ENCODE measurements around the gene APLP1. TPM values are rescaled to one million over a fixed set of nuclear protein-coding genes. Genes with fewer than 3 reads are reported as not detected.

The APLP1 gene
- total RNA-seq, 1 experiment from 2014 or later: 2.0 TPM

DNA sequence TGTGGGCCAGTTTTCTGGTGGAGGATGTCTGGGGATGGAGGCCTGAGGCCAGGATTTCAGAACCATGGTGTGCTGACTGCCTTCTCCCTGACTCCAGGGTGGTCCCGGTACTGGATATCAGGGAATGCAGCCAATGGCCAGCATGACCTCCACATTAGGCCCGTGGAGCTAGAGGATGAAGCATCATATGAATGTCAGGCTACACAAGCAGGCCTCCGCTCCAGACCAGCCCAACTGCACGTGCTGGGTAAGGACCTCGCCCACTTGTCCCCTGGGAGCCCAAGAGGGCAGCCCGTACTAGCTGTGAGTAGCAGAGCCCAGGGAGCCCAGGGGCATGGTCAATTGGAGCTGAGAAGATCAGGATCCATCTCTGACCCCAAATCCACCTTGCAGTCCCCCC lies 10.1 kb upstream of the APLP1 start:
- no peak overlapping the region for H3K4me3 ChIP-seq
- H3F3A ChIP-seq (ENCODE audit: insufficient read depth, low read depth): no peaks in the 10 kb centered on the region
- H3K27me3 ChIP-seq (ENCODE audit: insufficient read depth, low read depth): peaks cover 91% of the 10 kb centered on the region
- no peaks in the 10 kb centered on the region for H3K4me1 ChIP-seq (replicated peaks; ENCODE audit: insufficient read depth)
- TF ChIP-seq, protein P1, sequence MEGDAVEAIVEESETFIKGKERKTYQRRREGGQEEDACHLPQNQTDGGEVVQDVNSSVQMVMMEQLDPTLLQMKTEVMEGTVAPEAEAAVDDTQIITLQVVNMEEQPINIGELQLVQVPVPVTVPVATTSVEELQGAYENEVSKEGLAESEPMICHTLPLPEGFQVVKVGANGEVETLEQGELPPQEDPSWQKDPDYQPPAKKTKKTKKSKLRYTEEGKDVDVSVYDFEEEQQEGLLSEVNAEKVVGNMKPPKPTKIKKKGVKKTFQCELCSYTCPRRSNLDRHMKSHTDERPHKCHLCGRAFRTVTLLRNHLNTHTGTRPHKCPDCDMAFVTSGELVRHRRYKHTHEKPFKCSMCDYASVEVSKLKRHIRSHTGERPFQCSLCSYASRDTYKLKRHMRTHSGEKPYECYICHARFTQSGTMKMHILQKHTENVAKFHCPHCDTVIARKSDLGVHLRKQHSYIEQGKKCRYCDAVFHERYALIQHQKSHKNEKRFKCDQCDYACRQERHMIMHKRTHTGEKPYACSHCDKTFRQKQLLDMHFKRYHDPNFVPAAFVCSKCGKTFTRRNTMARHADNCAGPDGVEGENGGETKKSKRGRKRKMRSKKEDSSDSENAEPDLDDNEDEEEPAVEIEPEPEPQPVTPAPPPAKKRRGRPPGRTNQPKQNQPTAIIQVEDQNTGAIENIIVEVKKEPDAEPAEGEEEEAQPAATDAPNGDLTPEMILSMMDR (conservative IDR thresholded peaks at IDR 0.05): no peak
- no peak for TF ChIP-seq EZH2 (IDR thresholded peaks at IDR 0.05; ENCODE audit: low read depth)
- intact Hi-C loops (cut with micrococcal nuclease; ENCODE audit: unreplicated experiment): no loop called here
- H2AFZ ChIP-seq: no peak overlapping the region
- no peak for DNase-seq
- H3K27ac ChIP-seq: no peak overlapping the region
- H3K9me2 ChIP-seq (ENCODE audit: insufficient read depth): no peaks in the 10 kb centered on the region
- POLR2A ChIA-PET (ENCODE audit: unreplicated experiment): no interaction called here
- H3K9me3 ChIP-seq (ENCODE audit: insufficient read depth, low read depth): no peaks in the 10 kb centered on the region
- CTCF ChIA-PET: no interaction called here
- no peak overlapping the region for H3K4me2 ChIP-seq
- no TSS peak for BruUV-seq (replicated peaks)
- no peaks in the 10 kb centered on the region for H3K79me2 ChIP-seq (ENCODE audit: low read depth)
- H4K20me1 ChIP-seq (ENCODE audit: insufficient read depth): no peaks in the 10 kb centered on the region
- H3K36me3 ChIP-seq (ENCODE audit: low read depth): no peaks in the 10 kb centered on the region

- no peaks in the 10 kb centered on the region for H3K79me2 ChIP-seq (ENCODE audit: low read depth)
Observed at GRCh38 chr19:35859414-35859813, 9.0 kb upstream of the APLP1 start.

DNA sequence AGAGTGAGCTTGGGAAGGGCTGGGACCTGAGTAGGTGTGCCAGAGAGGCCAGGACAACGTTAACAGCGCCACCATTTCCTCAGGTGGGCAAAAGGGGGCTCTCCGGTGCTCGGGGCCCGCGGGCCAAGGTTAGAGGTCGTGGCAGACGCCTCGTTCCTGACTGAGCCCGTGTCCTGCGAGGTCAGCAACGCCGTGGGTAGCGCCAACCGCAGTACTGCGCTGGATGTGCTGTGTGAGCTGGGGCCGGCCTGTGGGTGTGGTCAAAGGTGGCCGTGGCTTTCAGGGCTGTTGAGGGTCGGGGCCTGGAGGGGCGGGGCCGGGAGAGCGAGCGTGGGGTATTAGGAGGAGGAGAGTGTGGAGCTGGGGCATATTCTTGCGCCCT lies 7.9 kb upstream of the APLP1 start:
- TF ChIP-seq, protein P1 (conservative IDR thresholded peaks at IDR 0.05): no peak
- TF ChIP-seq EZH2 (IDR thresholded peaks at IDR 0.05; ENCODE audit: low read depth): no peak
- Histone ChIP-seq H3F3A (ENCODE audit: insufficient read depth, low read depth) (no peaks in the 10 kb centered on the region), H3K4me2 (no peak overlapping the region), H3K36me3 (ENCODE audit: low read depth) (no peaks in the 10 kb centered on the region), H3K9me2 (ENCODE audit: insufficient read depth) (no peaks in the 10 kb centered on the region), H3K79me2 (ENCODE audit: low read depth) (no peaks in the 10 kb centered on the region), H3K27ac (no peak overlapping the region), H3K4me1 (replicated peaks; ENCODE audit: insufficient read depth) (no peaks in the 10 kb centered on the region), H2AFZ (no peak overlapping the region), H3K27me3 (ENCODE audit: insufficient read depth, low read depth) (peaks cover 89% of the 10 kb centered on the region), H3K9me3 (ENCODE audit: insufficient read depth, low read depth) (no peaks in the 10 kb centered on the region), H4K20me1 (ENCODE audit: insufficient read depth) (no peaks in the 10 kb centered on the region), H3K4me3 (no peak overlapping the region)
- CTCF ChIA-PET: no interaction called here
- no peak for DNase-seq
- POLR2A ChIA-PET (ENCODE audit: unreplicated experiment): no interaction called here
- intact Hi-C loops (cut with micrococcal nuclease; ENCODE audit: unreplicated experiment): no loop called here
- no TSS peak for BruUV-seq (replicated peaks)

More at GRCh38 chr19:35859414-35859813, 9.0 kb upstream of the APLP1 start:
- no peaks in the 10 kb centered on the region for H3K9me2 ChIP-seq (ENCODE audit: insufficient read depth)
- TF ChIP-seq, protein P1 (conservative IDR thresholded peaks at IDR 0.05): no peak
- no peak for TF ChIP-seq EZH2 (IDR thresholded peaks at IDR 0.05; ENCODE audit: low read depth)
- ChIA-PET POLR2A (ENCODE audit: unreplicated experiment) (interaction anchor here (0.6 kb wide), 1 partner anchor 197 kb away, joined by 6 read pairs; no protein-coding TSS in a partner anchor), CTCF (no interaction called here)
- no peaks in the 10 kb centered on the region for H3K36me3 ChIP-seq (ENCODE audit: low read depth)
- no peaks in the 10 kb centered on the region for H3K4me1 ChIP-seq (replicated peaks; ENCODE audit: insufficient read depth)
- H3K4me3 ChIP-seq: no peak overlapping the region
- BruUV-seq (replicated peaks): no TSS peak
- no peaks in the 10 kb centered on the region for H4K20me1 ChIP-seq (ENCODE audit: insufficient read depth)
- H3K27me3 ChIP-seq (ENCODE audit: insufficient read depth, low read depth): peaks cover 91% of the 10 kb centered on the region
- H2AFZ ChIP-seq: no peak overlapping the region
- H3K9me3 ChIP-seq (ENCODE audit: insufficient read depth, low read depth): no peaks in the 10 kb centered on the region
- H3F3A ChIP-seq (ENCODE audit: insufficient read depth, low read depth): no peaks in the 10 kb centered on the region
- H3K4me2 ChIP-seq: no peak overlapping the region
- no peak for DNase-seq
- intact Hi-C loops (cut with micrococcal nuclease; ENCODE audit: unreplicated experiment): no loop called here
- H3K27ac ChIP-seq: no peak overlapping the region
